ENCODE results near the gene ATRN. TPM values are rescaled to one million over a fixed set of nuclear protein-coding genes. Genes with fewer than 3 reads are reported as not detected.
"Not testable (repeated sequence)": the region's sequence is repeated elsewhere in the genome, so short reads cannot be mapped to it uniquely, and the experiment has no call there.

Gene ATRN
- 10 to 100 TPM; 46.9 to 82.1 (median 59.1) TPM for total RNA-seq
- long read RNA-seq, partial matches to known transcripts, result 0 of 3 reads
- long read RNA-seq, other reads (novel, unspliced or antisense), result 3 of 3 reads

- TF ChIP-seq CTCF (IDR thresholded peaks at IDR 0.05) (no peak), POLR2A (IDR thresholded peaks at IDR 0.05) (peak; percentile 84)
- no peaks in the 10 kb centered on the region for H3K9me3 ChIP-seq
- peaks cover 0 to 39% (median 19%) of the 10 kb centered on the region in 4 donors for H3K4me1 ChIP-seq
- ATAC-seq (peak; percentile 79 to 92 (median 89)), DNase-seq (peak; percentile 92 to 94 (median 93))
- H3K27ac ChIP-seq, result peak within 1 kb of the TSS; percentile 68 to 91 (median 85)
- no peaks in the 10 kb centered on the region for H3K27me3 ChIP-seq
- H3K36me3 ChIP-seq, result no peaks in the 10 kb centered on the region
- intact Hi-C loops (cut with DNase I), result no loop called here
- H3K4me3 ChIP-seq, result peak within 1 kb of the TSS; percentile 91 to 99 (median 97)
- 0% methylated on average over 48 of the region's 95 CpGs for whole genome bisulfite sequencing (ENCODE audit: insufficient coverage, low coverage, low lambda C conversion rate, missing lambda C conversion rate)
These were observed at the start of gene ATRN for GRCh38 chr20:3470627-3471396. Gene ATRN (plus strand): TSS chr20:3471018. CDS start chr20:3471108, 90 bp downstream.

- Histone ChIP-seq H3K27ac (no peak overlapping the region), H3K9me3 (no peaks in the 10 kb centered on the region), H3K4me1 (no peaks in the 10 kb centered on the region), H3K27me3 (no peaks in the 10 kb centered on the region), H3K36me3 (no peaks in the 10 kb centered on the region), H3K4me3 (no peak overlapping the region)
- ATAC-seq, result no peak
- DNase-seq, result no peak
- intact Hi-C loops (cut with DNase I), result no loop called here
- WGBS (ENCODE audit: insufficient coverage, low coverage, low lambda C conversion rate, missing lambda C conversion rate), result 78% methylated on average over 6 of the region's 6 CpGs
- TF ChIP-seq POLR2A (IDR thresholded peaks at IDR 0.05), result no peak
- no peak for TF ChIP-seq CTCF (IDR thresholded peaks at IDR 0.05)
These were observed 48.8 kb upstream of the ATRN start for GRCh38 chr20:3421985-3422384.

DNA sequence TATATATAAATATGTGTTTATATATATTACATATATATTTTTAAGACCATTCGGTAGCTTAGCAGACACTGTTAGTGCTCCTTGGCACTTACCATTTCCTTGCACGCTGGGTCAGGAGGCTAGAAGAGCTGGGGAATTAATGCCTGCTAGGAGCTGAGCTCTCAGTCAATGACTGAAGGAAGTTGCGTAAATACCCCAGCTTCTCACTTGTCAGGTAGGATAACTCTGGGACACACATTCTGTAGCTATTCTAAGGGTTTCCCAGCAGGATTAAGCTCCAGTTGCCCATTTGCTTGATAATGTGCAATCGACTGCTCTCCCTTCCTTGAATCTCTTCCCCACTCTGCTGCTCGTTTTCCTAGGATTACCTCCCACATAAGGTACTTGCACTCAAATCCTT lies 47.7 kb upstream of the ATRN start:
- intact Hi-C loops (cut with DNase I), result no loop called here
- no peak overlapping the region for H3K4me3 ChIP-seq
- H3K27ac ChIP-seq, result no peak overlapping the region
- ATAC-seq (no peak), DNase-seq (no peak)
- no peaks in the 10 kb centered on the region for H3K9me3 ChIP-seq
- WGBS (ENCODE audit: insufficient coverage, low coverage, low lambda C conversion rate, missing lambda C conversion rate), result 60% methylated on average over 4 of the region's 5 CpGs
- H3K36me3 ChIP-seq, result no peaks in the 10 kb centered on the region
- H3K27me3 ChIP-seq, result no peaks in the 10 kb centered on the region
- no peaks in the 10 kb centered on the region for H3K4me1 ChIP-seq
- TF ChIP-seq POLR2A (IDR thresholded peaks at IDR 0.05), result no peak
- TF ChIP-seq CTCF (IDR thresholded peaks at IDR 0.05), result no peak

DNA sequence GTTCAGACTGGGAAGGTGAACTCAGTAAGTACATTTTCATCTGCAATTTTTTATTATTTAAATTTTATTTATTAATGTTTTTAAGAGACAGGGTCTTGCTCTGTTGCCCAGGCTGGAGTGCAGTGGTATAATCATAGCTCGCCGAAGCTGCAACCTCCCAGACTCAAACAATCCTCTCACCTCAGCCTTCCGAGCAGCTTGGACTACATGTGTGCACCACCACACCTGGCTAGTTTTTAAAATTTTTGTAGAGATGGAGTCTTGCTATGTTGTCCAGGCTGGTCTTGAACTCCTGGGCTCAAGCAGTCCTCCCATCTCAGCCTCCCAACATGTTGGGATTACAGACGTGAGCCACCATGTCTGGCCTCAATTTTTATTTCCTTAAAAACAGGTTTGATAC lies 44.1 kb upstream of the ATRN start:
- intact Hi-C loops (cut with DNase I); H3K9me3 ChIP-seq; H3K4me3 ChIP-seq; H3K4me1 ChIP-seq; H3K27me3 ChIP-seq; ATAC-seq; H3K27ac ChIP-seq; DNase-seq; H3K36me3 ChIP-seq: not testable (repeated sequence)
- 82% methylated on average over 4 of the region's 4 CpGs for WGBS (ENCODE audit: insufficient coverage, low coverage, low lambda C conversion rate, missing lambda C conversion rate)

DNA sequence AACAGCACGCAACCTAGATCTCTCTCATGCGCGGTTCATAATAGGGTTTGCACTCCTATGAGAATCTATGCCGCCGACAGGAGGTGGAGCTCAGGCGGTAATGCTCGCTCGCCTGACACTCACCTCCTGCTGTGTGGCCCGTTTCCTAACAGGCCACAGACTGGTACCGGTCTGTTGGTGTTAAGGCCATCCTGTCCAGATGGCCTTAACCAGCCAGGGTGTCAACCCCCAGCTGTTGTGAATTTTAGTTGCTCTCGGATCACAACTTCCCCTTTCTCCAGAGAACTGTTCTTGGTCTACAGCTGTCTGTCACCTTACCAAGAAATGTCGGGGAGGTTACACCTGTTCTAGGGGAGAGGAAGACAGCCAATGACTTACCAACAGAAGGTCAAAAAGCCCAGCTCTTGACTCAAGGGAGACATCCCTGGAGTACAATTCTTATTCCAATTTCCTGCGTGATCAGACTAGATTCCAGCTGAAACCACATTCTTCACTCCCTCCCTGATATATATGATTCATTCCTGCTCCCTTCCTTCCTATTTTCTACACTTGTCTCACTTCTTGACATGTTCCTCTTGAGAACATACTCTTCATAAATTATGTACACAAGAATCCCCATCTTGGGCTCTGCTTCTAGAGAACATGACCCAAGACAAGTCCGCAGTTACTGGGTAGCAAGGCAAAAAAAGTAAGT lies 40.3 kb upstream of the ATRN start:
- Histone ChIP-seq H3K36me3 (no peaks in the 10 kb centered on the region), H3K9me3 (no peaks in the 10 kb centered on the region), H3K4me1 (no peaks in the 10 kb centered on the region), H3K4me3 (no peak overlapping the region), H3K27me3 (no peaks in the 10 kb centered on the region), H3K27ac (no peak overlapping the region)
- ATAC-seq, result peak in 3 of 4 donors; percentile 43 to 51 (median 44)
- TF ChIP-seq CTCF (IDR thresholded peaks at IDR 0.05) (no peak), POLR2A (IDR thresholded peaks at IDR 0.05) (no peak)
- no peak for DNase-seq
- 77% methylated on average over 10 of the region's 14 CpGs for WGBS (ENCODE audit: insufficient coverage, low coverage, low lambda C conversion rate, missing lambda C conversion rate)
- intact Hi-C loops (cut with DNase I), result no loop called here

All from right lobe of liver (tissue), 6 donors.